ENCODE results near the gene TCN2. TPM values are rescaled to one million over a fixed set of nuclear protein-coding genes. Genes with fewer than 3 reads are reported as not detected.

The TCN2 gene
- total and polyA plus RNA-seq, 10 of the 15 experiments (the other 5 are each of a cell fraction or from before 2014, with no cell fraction given): 5.4 to 21.8 (median 11.0) TPM

GRCh38 chr22:30591588-30592359 lies 15.2 kb upstream of the TCN2 start, which contains the start of gene PES1 (continued):
- TF ChIP-seq ZBTB33 (IDR thresholded peaks at IDR 0.05) (peak; percentile 88), PML (IDR thresholded peaks at IDR 0.05; ENCODE audit: low read length) (0 out of 2 replicates have a peak, but pooled peaks have one; percentile 40), EED (IDR thresholded peaks at IDR 0.05; ENCODE audit: low read depth) (no peak), NKRF (conservative IDR thresholded peaks at IDR 0.05) (peak; percentile 72), POU2F2 (IDR thresholded peaks at IDR 0.05; ENCODE audit: borderline replicate concordance, low read depth, low read length) (peak; percentile 80; the same call in 2 of the 3 replicates), FOS (IDR thresholded peaks at IDR 0.05; ENCODE audit: borderline replicate concordance, extremely low read depth, insufficient read length) (no peak), YY1 (IDR thresholded peaks at IDR 0.05; ENCODE audit: low read depth, low read length) (peak; percentile 78; the same call in 1 of the 2 replicates), POLR2AphosphoS2 (IDR thresholded peaks at IDR 0.05; ENCODE audit: low read depth, low read length) (0 out of 2 replicates have a peak, but pooled peaks have one; percentile 46), ESRRA (IDR thresholded peaks at IDR 0.05; ENCODE audit: low read length) (peak; percentile 61; the same call in 1 of the 2 replicates), ATF3 (IDR thresholded peaks at IDR 0.05; ENCODE audit: borderline replicate concordance, extremely low read depth, low read depth, low read length) (peak; percentile 38; the same call in 1 of the 2 replicates), MEF2B (IDR thresholded peaks at IDR 0.05; ENCODE audit: partially characterized antibody, poor library complexity, severe bottlenecking) (peak; percentile 94), ZNF687 (IDR thresholded peaks at IDR 0.05) (no peak), IKZF1 (conservative IDR thresholded peaks at IDR 0.05) (peak; percentile 96), ZSCAN29 (IDR thresholded peaks at IDR 0.05) (no peak)
- TF ChIP-seq, protein P1, sequence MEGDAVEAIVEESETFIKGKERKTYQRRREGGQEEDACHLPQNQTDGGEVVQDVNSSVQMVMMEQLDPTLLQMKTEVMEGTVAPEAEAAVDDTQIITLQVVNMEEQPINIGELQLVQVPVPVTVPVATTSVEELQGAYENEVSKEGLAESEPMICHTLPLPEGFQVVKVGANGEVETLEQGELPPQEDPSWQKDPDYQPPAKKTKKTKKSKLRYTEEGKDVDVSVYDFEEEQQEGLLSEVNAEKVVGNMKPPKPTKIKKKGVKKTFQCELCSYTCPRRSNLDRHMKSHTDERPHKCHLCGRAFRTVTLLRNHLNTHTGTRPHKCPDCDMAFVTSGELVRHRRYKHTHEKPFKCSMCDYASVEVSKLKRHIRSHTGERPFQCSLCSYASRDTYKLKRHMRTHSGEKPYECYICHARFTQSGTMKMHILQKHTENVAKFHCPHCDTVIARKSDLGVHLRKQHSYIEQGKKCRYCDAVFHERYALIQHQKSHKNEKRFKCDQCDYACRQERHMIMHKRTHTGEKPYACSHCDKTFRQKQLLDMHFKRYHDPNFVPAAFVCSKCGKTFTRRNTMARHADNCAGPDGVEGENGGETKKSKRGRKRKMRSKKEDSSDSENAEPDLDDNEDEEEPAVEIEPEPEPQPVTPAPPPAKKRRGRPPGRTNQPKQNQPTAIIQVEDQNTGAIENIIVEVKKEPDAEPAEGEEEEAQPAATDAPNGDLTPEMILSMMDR (IDR thresholded peaks at IDR 0.05 in 2 of 3, conservative IDR thresholded peaks at IDR 0.05 in 1 of 3; ENCODE audit: control insufficient read depth in 2 of 3, extremely low read depth in 1 of 3, insufficient read depth in 1 of 3, low read depth in 3 of 3, low read length in 3 of 3): no peak
- TF ChIP-seq, protein P2, sequence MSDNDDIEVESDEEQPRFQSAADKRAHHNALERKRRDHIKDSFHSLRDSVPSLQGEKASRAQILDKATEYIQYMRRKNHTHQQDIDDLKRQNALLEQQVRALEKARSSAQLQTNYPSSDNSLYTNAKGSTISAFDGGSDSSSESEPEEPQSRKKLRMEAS (IDR thresholded peaks at IDR 0.05; ENCODE audit: low read depth, low read length): peak; percentile 94

Data from GM12878 (cell line).